ENCODE results near the gene GTPBP1. TPM values are rescaled to one million over a fixed set of nuclear protein-coding genes. Genes with fewer than 3 reads are reported as not detected.

The GTPBP1 gene
- total and polyA plus RNA-seq, 2 donors (not counting 3 experiments of a cell fraction or from before 2014, with no cell fraction given): 29.8 to 50.3 TPM

GRCh38 chr22:38684895-38685294 lies 20.8 kb upstream of the GTPBP1 start:
- Histone ChIP-seq H3K9ac (replicated peaks; ENCODE audit: extremely low read depth, insufficient read depth, low read length) (no peak overlapping the region), H3K9me1 (replicated peaks; ENCODE audit: control insufficient read depth, extremely low read depth, insufficient read depth, low read length) (no peaks in the 10 kb centered on the region), H3K9me3 (replicated peaks; ENCODE audit: control insufficient read depth, insufficient read depth, low read length) (no peaks in the 10 kb centered on the region), H2AFZ (ENCODE audit: low read depth, low read length) (no peak overlapping the region), H4K20me1 (replicated peaks; ENCODE audit: control insufficient read depth, extremely low read depth, insufficient read depth, low read length) (no peaks in the 10 kb centered on the region), H3K27ac (ENCODE audit: insufficient read depth, low read depth, low read length) (no peak overlapping the region), H3K4me2 (ENCODE audit: insufficient read depth, low read length) (no peak overlapping the region), H3K27me3 (ENCODE audit: control insufficient read depth in 2 of 2, insufficient read depth in 2 of 2, low read length in 2 of 2) (no peaks in the 10 kb centered on the region), H3K36me3 (ENCODE audit: control insufficient read depth in 2 of 2, extremely low read depth in 1 of 2, insufficient read depth in 2 of 2, low read length in 2 of 2) (peaks cover 5 to 37% of the 10 kb centered on the region in 2 experiments), H3K4me1 (ENCODE audit: control insufficient read depth, extremely low read depth, insufficient read depth, low read length) (peaks cover 11% of the 10 kb centered on the region), H3K79me2 (ENCODE audit: control insufficient read depth, insufficient read depth, low read length) (peaks cover 17% of the 10 kb centered on the region), H3K4me3 (replicated peaks in 1 of 3; ENCODE audit: insufficient read depth in 1 of 3, low read depth in 1 of 3, low read length in 3 of 3) (no peak overlapping the region)
- BruUV-seq (replicated peaks): no TSS peak
- POLR2A ChIA-PET: no interaction called here
- FAIRE-seq (no peak), DNase-seq (ENCODE audit: low read depth, low spot score) (no peak)
- CTCF ChIA-PET: interaction anchor here (4.3 kb wide), 1 partner anchor 12 kb away, joined by 59 read pairs; the partner anchor contains the start of gene JOSD1
- intact Hi-C loops (cut with micrococcal nuclease) (loop anchor here (5.0 kb wide), 1 partner anchor 633 kb away; no protein-coding TSS in a partner anchor), dilution Hi-C loops (cut with MboI; ENCODE audit: extremely low pct_ligation_motif_present, low sequenced_read_pairs) (no loop called here)
- no peak for TF ChIP-seq JUN (IDR thresholded peaks at IDR 0.05; ENCODE audit: borderline replicate concordance, insufficient read depth, insufficient read length, low read depth)
- TF ChIP-seq GATA2 (IDR thresholded peaks at IDR 0.05; ENCODE audit: insufficient read depth, insufficient read length, low read depth, low read length): no peak
- TF ChIP-seq EZH2 (IDR thresholded peaks at IDR 0.05; ENCODE audit: borderline replicate concordance, low read depth, low read length, severe bottlenecking): no peak
- TF ChIP-seq POLR2A (IDR thresholded peaks at IDR 0.05; ENCODE audit: low read depth, low read length): no peak
- no peak for TF ChIP-seq FOS (IDR thresholded peaks at IDR 0.05; ENCODE audit: borderline replicate concordance, insufficient read depth, low read length)

GRCh38 chr22:38685761-38686160 lies 20.0 kb upstream of the GTPBP1 start:
- CTCF ChIA-PET: no interaction called here
- DNase-seq (ENCODE audit: low read depth, low spot score): no peak
- Histone ChIP-seq H3K79me2 (ENCODE audit: control insufficient read depth, insufficient read depth, low read length) (peaks cover 21% of the 10 kb centered on the region), H3K4me1 (ENCODE audit: control insufficient read depth, extremely low read depth, insufficient read depth, low read length) (peaks cover 11% of the 10 kb centered on the region), H3K27me3 (ENCODE audit: control insufficient read depth in 2 of 2, insufficient read depth in 2 of 2, low read length in 2 of 2) (no peaks in the 10 kb centered on the region), H3K4me3 (replicated peaks in 1 of 3; ENCODE audit: insufficient read depth in 1 of 3, low read depth in 1 of 3, low read length in 3 of 3) (no peak overlapping the region), H3K9ac (replicated peaks; ENCODE audit: extremely low read depth, insufficient read depth, low read length) (no peak overlapping the region), H3K9me1 (replicated peaks; ENCODE audit: control insufficient read depth, extremely low read depth, insufficient read depth, low read length) (no peaks in the 10 kb centered on the region), H3K9me3 (replicated peaks; ENCODE audit: control insufficient read depth, insufficient read depth, low read length) (no peaks in the 10 kb centered on the region), H3K36me3 (ENCODE audit: control insufficient read depth in 2 of 2, extremely low read depth in 1 of 2, insufficient read depth in 2 of 2, low read length in 2 of 2) (peaks cover 5 to 37% of the 10 kb centered on the region in 2 experiments), H2AFZ (ENCODE audit: low read depth, low read length) (no peak overlapping the region), H3K27ac (ENCODE audit: insufficient read depth, low read depth, low read length) (no peak overlapping the region), H4K20me1 (replicated peaks; ENCODE audit: control insufficient read depth, extremely low read depth, insufficient read depth, low read length) (no peaks in the 10 kb centered on the region), H3K4me2 (ENCODE audit: insufficient read depth, low read length) (no peak overlapping the region)
- intact Hi-C loops (cut with micrococcal nuclease): no loop called here
- dilution Hi-C loops (cut with MboI; ENCODE audit: extremely low pct_ligation_motif_present, low sequenced_read_pairs): no loop called here
- no peak for FAIRE-seq
- POLR2A ChIA-PET: no interaction called here
- TF ChIP-seq POLR2AphosphoS5 (IDR thresholded peaks at IDR 0.05; ENCODE audit: insufficient read depth, low read depth, low read length) (no peak), MYC (IDR thresholded peaks at IDR 0.05; ENCODE audit: low read depth, low read length) (no peak), GATA2 (IDR thresholded peaks at IDR 0.05; ENCODE audit: insufficient read depth, insufficient read length, low read depth, low read length) (no peak), MAX (IDR thresholded peaks at IDR 0.05; ENCODE audit: insufficient read depth, insufficient read length) (no peak), EZH2 (IDR thresholded peaks at IDR 0.05; ENCODE audit: borderline replicate concordance, low read depth, low read length, severe bottlenecking) (no peak), FOS (IDR thresholded peaks at IDR 0.05; ENCODE audit: borderline replicate concordance, insufficient read depth, low read length) (no peak), CTCF (IDR thresholded peaks at IDR 0.05; ENCODE audit: extremely low read depth in 1 of 2, insufficient read depth in 1 of 2, low read depth in 1 of 2, low read length in 2 of 2) (no peak), POLR2A (IDR thresholded peaks at IDR 0.05; ENCODE audit: low read depth, low read length) (no peak), JUN (IDR thresholded peaks at IDR 0.05; ENCODE audit: borderline replicate concordance, insufficient read depth, insufficient read length, low read depth) (no peak)
- BruUV-seq (replicated peaks): TSS peak; percentile 20
